Tibial artery (tissue), 4 donors: Measurements from ENCODE around the gene RAB40B.

Source experiments
- DNase-seq, 2 donors: peaks; one replicate each; pipeline ENCODE4 v3.0.0-alpha.2; 2019
- H3K27ac ChIP-seq, 2 donors: fragments of 200-600 bp; sonication (generic) in 1 of 2; 1 replicate in 1 of 2; 2 replicates in 1 of 2; pipeline ENCODE4 v1.5.1; 2018 to 2019; ENCODE audit warnings: mild to moderate bottlenecking in 1 of 2
- H3K27me3 ChIP-seq, 2 donors: fragments of 200-600 bp; sonication (generic) in 1 of 2; one replicate each; pipeline versions ENCODE4 v1.5.1 to v1.6.0; 2016 to 2019
- H3K36me3 ChIP-seq, 3 donors: fragments of 200-600 bp; sonication (generic) in 2 of 3; one replicate each; pipeline ENCODE4 v1.5.1; 2016 to 2019; ENCODE audit warnings: mild to moderate bottlenecking in 2 of 3
- H3K4me1 ChIP-seq, 4 donors: fragments of 200-600 bp; sonication (generic) in 2 of 4; 1 replicate in 3 of 4; 2 replicates in 1 of 4; pipeline ENCODE4 v1.5.1; 2016 to 2019
- H3K4me3 ChIP-seq, 2 donors: fragments of 200-600 bp; sonication (generic) in 1 of 2; 1 replicate in 1 of 2; 2 replicates in 1 of 2; pipeline ENCODE4 v1.5.1; 2018 to 2019; ENCODE audit warnings: mild to moderate bottlenecking in 2 of 2
- H3K9me3 ChIP-seq, 3 donors: fragments of 200-600 bp; sonication (generic) in 1 of 3; one replicate each; pipeline ENCODE4 v1.5.1; 2016 to 2019
- CTCF ChIP-seq, 2 experiments: fragments of 200-600 bp in 1 of 2; fragments of 450-650 bp in 1 of 2; IDR thresholded peaks; one replicate each; pipeline ENCODE4 v1.5.1; 2017 to 2019; ENCODE audit warnings: antibody characterized with exemption in 2 of 2, mild to moderate bottlenecking in 1 of 2, moderate library complexity in 1 of 2
- intact Hi-C: fragments of 100-400 bp; cut with DNase I; formaldehyde crosslinking; loops from one replicate; pipeline ENCODE4 v1.15.0; 2023; ENCODE audit warnings: low total_unique reads

Gene RAB40B

DNA sequence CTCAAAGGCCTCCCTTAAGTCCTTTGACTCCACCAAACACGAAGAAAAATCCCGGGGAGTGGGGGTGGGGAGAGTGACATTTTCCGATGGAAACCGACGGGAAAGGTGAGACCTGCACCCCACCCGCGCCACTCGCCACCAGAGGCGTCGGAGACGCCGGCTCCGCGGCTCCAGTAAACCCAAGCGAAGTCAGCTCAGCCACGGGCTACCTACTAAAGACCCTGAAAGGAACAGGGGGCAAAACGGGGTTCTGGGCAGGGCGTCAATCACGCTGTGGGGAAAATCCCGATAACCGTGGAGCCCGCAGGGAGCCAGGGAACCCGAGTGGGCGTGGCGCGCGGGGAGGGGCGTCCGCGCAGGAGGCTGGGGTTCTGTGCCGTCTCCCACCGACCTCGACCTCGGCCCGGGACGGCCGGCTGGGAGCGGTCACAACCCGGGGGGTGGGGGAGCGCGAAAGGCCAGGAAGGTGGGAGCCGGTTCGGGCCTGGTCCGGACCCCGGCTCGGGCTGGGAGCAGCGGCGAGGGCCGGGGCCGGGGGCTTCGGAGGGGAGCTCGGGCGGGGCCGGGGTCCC, 50.8 kb downstream of the RAB40B start:
- peak; percentile 28 to 79 for DNase-seq
- intact Hi-C loops: loop anchor here (5.0 kb wide), 1 partner anchor 105 kb away; the partner anchor contains the start of gene TBCD
- Histone ChIP-seq H3K9me3 (no peaks in the 10 kb centered on the region), H3K4me1 (peaks cover 0 to 39% (median 23%) of the 10 kb centered on the region in 4 donors), H3K27ac (peak overlapping the region; percentile 97 to 98), H3K4me3 (peak overlapping the region; percentile 91 to 92), H3K27me3 (no peaks in the 10 kb centered on the region), H3K36me3 (peaks cover 11 to 22% (median 21%) of the 10 kb centered on the region in 3 donors)
- no peak for TF ChIP-seq CTCF (IDR thresholded peaks at IDR 0.05)

DNA sequence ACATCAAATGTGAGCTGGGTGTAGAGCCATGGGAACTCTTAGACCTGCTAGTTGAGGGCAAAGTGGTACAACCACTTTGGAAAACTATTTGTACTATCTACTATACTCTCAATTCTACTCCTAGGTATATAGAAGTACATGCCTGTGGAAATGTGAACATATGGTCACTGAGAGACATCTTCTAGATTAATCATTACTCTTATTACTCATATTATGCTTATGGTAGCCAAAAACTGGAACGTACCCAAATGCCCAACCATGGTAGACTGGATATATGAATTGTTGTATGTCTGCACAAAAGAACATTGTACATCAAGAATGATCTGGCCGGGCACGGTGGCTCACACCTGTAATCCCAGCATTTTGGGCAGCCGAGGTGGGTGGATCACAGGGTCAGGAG, 53.0 kb downstream of the RAB40B start:
- Histone ChIP-seq H3K27me3 (no peaks in the 10 kb centered on the region), H3K27ac (no peak overlapping the region), H3K4me3 (no peak overlapping the region), H3K36me3 (peaks cover 20 to 43% (median 34%) of the 10 kb centered on the region in 3 donors), H3K4me1 (peaks cover 0 to 42% (median 25%) of the 10 kb centered on the region in 4 donors), H3K9me3 (no peaks in the 10 kb centered on the region)
- TF ChIP-seq CTCF (IDR thresholded peaks at IDR 0.05): no peak
- DNase-seq: no peak
- intact Hi-C loops: loop anchor here (5.0 kb wide), 1 partner anchor 107 kb away; the partner anchor contains the start of gene TBCD

GRCh38 chr17:82644148-82644547, 54.4 kb downstream of the RAB40B start:
- no peak for DNase-seq
- Histone ChIP-seq H3K4me1 (peaks cover 0 to 48% (median 23%) of the 10 kb centered on the region in 4 donors), H3K27ac (no peak overlapping the region), H3K27me3 (no peaks in the 10 kb centered on the region), H3K4me3 (no peak overlapping the region), H3K9me3 (no peaks in the 10 kb centered on the region), H3K36me3 (peaks cover 20 to 57% (median 38%) of the 10 kb centered on the region in 3 donors)
- intact Hi-C loops: no loop called here
- TF ChIP-seq CTCF (IDR thresholded peaks at IDR 0.05): no peak

GRCh38 chr17:82642022-82642421, 56.5 kb downstream of the RAB40B start:
- no peak for DNase-seq
- Histone ChIP-seq H3K4me1 (peaks cover 0 to 41% (median 16%) of the 10 kb centered on the region in 4 donors), H3K9me3 (no peaks in the 10 kb centered on the region), H3K4me3 (no peak overlapping the region), H3K36me3 (peaks cover 20 to 56% (median 40%) of the 10 kb centered on the region in 3 donors), H3K27ac (no peak overlapping the region), H3K27me3 (no peaks in the 10 kb centered on the region)
- intact Hi-C loops: no loop called here
- no peak for TF ChIP-seq CTCF (IDR thresholded peaks at IDR 0.05)

- intact Hi-C loops: no loop called here
- Histone ChIP-seq H3K4me1 (peaks cover 0 to 22% (median 3%) of the 10 kb centered on the region in 4 donors), H3K27ac (no peak overlapping the region), H3K9me3 (no peaks in the 10 kb centered on the region), H3K36me3 (peaks cover 20 to 61% (median 44%) of the 10 kb centered on the region in 3 donors), H3K4me3 (no peak overlapping the region), H3K27me3 (no peaks in the 10 kb centered on the region)
- DNase-seq: no peak
- TF ChIP-seq CTCF (IDR thresholded peaks at IDR 0.05): no peak
These were observed 58.5 kb downstream of the RAB40B start for GRCh38 chr17:82640036-82640435.
